H54 (cell line): ENCODE measurements around the gene CCNO.
A peak's percentile ranks its signal among the peaks of the same experiment; 100 is the strongest.

Experiments
- DNase-seq: peaks from one replicate; pipeline ENCODE4 v3.0.0; 2011; ENCODE audit warnings: low spot score, mixed read lengths; ENCODE audit not compliant: insufficient read length
- FAIRE-seq: peaks from 3 replicates; lab custom pipeline; 2011; peaks lifted over from hg19 to GRCh38; lab: Jason Lieb, UNC
- POLR2A ChIP-seq: IDR thresholded peaks from 2 replicates; pipeline ENCODE4 v1.6.1; 2011; ENCODE audit warnings: low read depth, mild to moderate bottlenecking, low read length

CCNO gene

GRCh38 chr5:55232985-55233928, at the start of gene CCNO:
TSS of gene CCNO (minus strand) at chr5:55233608. CDS start at chr5:55233523, 85 bp downstream.
- no peak for FAIRE-seq
- peak; percentile 85 for DNase-seq

GRCh38 chr5:55278778-55279177, 45.4 kb upstream of the CCNO start:
- FAIRE-seq (peak; percentile 80), DNase-seq (no peak)
- no peak for TF ChIP-seq POLR2A

More at GRCh38 chr5:55232985-55233928, at the start of gene CCNO:
- TF ChIP-seq POLR2A, result peak; percentile 55; the same call in 1 of the 2 replicates

- DNase-seq (peak; percentile 14), FAIRE-seq (peak; percentile 96)
- no peak for TF ChIP-seq POLR2A
Measured at GRCh38 chr5:55276771-55277170, 43.4 kb upstream of the CCNO start.

- TF ChIP-seq POLR2A, result no peak
- DNase-seq, result no peak
- no peak for FAIRE-seq
Measured at GRCh38 chr5:55258339-55258738, 24.9 kb upstream of the CCNO start.

GRCh38 chr5:55254802-55255201, 21.4 kb upstream of the CCNO start:
- no peak for DNase-seq
- no peak for FAIRE-seq
- TF ChIP-seq POLR2A, result no peak

- no peak for DNase-seq
- TF ChIP-seq POLR2A, result no peak
- no peak for FAIRE-seq
Measured at GRCh38 chr5:55250064-55250463, 16.7 kb upstream of the CCNO start.

- no peak for TF ChIP-seq POLR2A
- no peak for DNase-seq
- no peak for FAIRE-seq
Measured at GRCh38 chr5:55241746-55242145, 8.3 kb upstream of the CCNO start.

- no peak for FAIRE-seq
- no peak for TF ChIP-seq POLR2A
- no peak for DNase-seq
Measured at GRCh38 chr5:55236800-55237199, 3.4 kb upstream of the CCNO start.

- peak; percentile 49 for DNase-seq
- FAIRE-seq, result no peak
- TF ChIP-seq POLR2A, result no peak
Measured at GRCh38 chr5:55234121-55234700, 803 bp upstream of the CCNO start.

- no peak for TF ChIP-seq POLR2A
- DNase-seq (peak; percentile 49), FAIRE-seq (no peak)
Measured at GRCh38 chr5:55232271-55232984, 980 bp downstream of the CCNO start.

GRCh38 chr5:55231919-55232270, 1.5 kb downstream of the CCNO start:
- FAIRE-seq (no peak), DNase-seq (no peak)
- TF ChIP-seq POLR2A, result no peak

GRCh38 chr5:55231029-55231918, 2.1 kb downstream of the CCNO start:
- no peak for TF ChIP-seq POLR2A
- FAIRE-seq (no peak), DNase-seq (no peak)

- TF ChIP-seq POLR2A, result no peak
- no peak for FAIRE-seq
- DNase-seq, result no peak
Measured at GRCh38 chr5:55230086-55230629, 3.2 kb downstream of the CCNO start.
